OCI-LY3 (cell line): Measurements from ENCODE around the gene MON2.

ENCODE experiments used
- CTCF ChIP-seq: fragments of 200-600, 300-600 bp; sonication (generic); IDR thresholded peaks from 2 replicates; pipeline ENCODE4 v1.5.1; 2014; ENCODE audit warnings: antibody characterized with exemption, low read length, low read depth
- EZH2phosphoT487 ChIP-seq: fragments of 200-600 bp; shearing (Covaris generic); IDR thresholded peaks from 2 replicates; pipeline ENCODE4 v1.6.1; 2018; ENCODE audit warnings: antibody characterized with exemption, mixed run types, low read depth

GRCh38 chr12:62458626-62459025 is 8.0 kb upstream of the MON2 start:
- TF ChIP-seq CTCF (no peak), EZH2phosphoT487 (no peak)
